ENCODE measurements around the gene FNDC3B. TPM values are rescaled to one million over a fixed set of nuclear protein-coding genes. Genes with fewer than 3 reads are reported as not detected.
A peak's percentile ranks its signal among the peaks of the same experiment; 100 is the strongest.

The FNDC3B gene
- total and polyA plus RNA-seq, 5 donors from 2014 or later, result 6.8 to 31.8 (median 11.7) TPM

DNA sequence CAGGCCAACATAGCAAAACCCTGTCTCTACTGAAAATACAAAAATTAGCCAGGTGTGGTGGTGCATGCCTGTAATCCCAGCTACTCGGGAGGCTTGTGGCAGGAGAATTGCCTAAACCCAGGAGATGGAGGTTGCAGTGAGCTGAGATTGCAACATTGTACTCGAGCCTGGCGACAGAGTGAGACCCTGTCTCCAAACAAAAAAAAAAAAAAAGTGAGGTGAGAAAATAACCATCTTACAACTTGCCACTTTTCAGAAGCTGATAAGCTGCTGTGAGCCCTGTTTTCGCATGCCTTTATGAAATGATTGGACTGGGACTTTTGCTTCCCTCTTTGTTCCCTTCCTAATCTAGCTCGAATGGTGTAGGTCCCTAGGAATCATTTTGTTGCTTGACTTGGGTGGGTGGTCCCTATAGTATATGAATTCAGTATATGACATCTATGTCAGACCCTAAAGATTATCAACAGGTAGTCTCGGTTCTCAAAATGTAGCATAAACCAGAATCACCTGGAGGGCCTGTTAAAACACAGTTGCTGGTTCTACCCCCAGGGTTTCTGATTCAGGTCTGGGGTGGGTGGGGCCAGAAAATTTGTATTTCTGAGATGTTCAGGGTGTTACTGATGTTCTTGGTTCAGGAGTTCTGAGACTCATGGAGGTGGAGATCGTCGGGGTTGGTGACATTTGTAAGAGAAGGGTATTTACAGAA, 107.9 kb downstream of the FNDC3B start:
- H3K36me3 Mint-ChIP-seq, result peaks cover 9% of the 10 kb centered on the region
- ATAC-seq (ENCODE audit: low read depth in 2 of 2), result no peak
- H3K27me3 Mint-ChIP-seq, result no peaks in the 10 kb centered on the region

DNA sequence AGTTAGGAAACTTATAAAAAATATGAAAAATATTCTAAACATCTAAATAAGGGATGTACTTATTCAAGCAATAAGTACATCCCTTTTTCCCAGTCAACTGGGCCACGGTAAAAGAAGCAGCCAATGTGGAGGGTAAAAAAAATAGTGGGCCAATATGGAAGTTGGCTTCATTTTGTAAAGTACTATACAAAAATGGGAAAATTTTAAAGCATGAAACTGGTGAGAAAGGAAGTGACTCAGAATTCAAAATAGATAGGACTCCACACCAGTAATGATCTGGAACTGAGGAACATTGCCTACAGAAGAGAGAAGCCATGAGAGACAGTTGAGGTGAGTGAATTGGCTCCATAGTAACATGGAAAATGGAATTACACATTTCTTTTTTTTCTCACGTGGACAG, 108.9 kb downstream of the FNDC3B start:
- H3K4me3 Mint-ChIP-seq, result no peak overlapping the region
- H3K36me3 Mint-ChIP-seq, result peaks cover 9% of the 10 kb centered on the region
- peaks cover 17 to 53% (median 32%) of the 10 kb centered on the region in 4 donors for H3K4me1 Mint-ChIP-seq
- Histone ChIP-seq H3K4me3 (ENCODE audit: low read depth, low read length) (no peak overlapping the region), H3K27me3 (ENCODE audit: control insufficient read depth, insufficient read depth, low read length) (no peaks in the 10 kb centered on the region), H3K36me3 (ENCODE audit: control insufficient read depth, insufficient read depth, low read length) (no peaks in the 10 kb centered on the region), H3K4me1 (ENCODE audit: control insufficient read depth, insufficient read depth, low read length, poor library complexity, severe bottlenecking) (peaks cover 14% of the 10 kb centered on the region), H3K27ac (ENCODE audit: insufficient read depth, low read length, poor library complexity, severe bottlenecking) (no peak overlapping the region), H3K9me3 (ENCODE audit: control insufficient read depth in 2 of 2, low read length in 2 of 2) (no peaks in the 10 kb centered on the region)
- ATAC-seq (ENCODE audit: low read depth in 2 of 2) (no peak), DNase-seq (no peak)
- H3K27ac Mint-ChIP-seq, result no peak overlapping the region
- no peaks in the 10 kb centered on the region for H3K27me3 Mint-ChIP-seq
- H3K9me3 Mint-ChIP-seq, result no peaks in the 10 kb centered on the region

More for the DNA sequence above, 107.9 kb downstream of the FNDC3B start:
- peaks cover 16 to 52% (median 29%) of the 10 kb centered on the region in 4 donors for H3K4me1 Mint-ChIP-seq
- H3K27me3 ChIP-seq (ENCODE audit: control insufficient read depth, insufficient read depth, low read length), result no peaks in the 10 kb centered on the region
- DNase-seq, result peak in 1 of 3 donors; percentile 68
- no peaks in the 10 kb centered on the region for H3K36me3 ChIP-seq (ENCODE audit: control insufficient read depth, insufficient read depth, low read length)
- H3K4me1 ChIP-seq (ENCODE audit: control insufficient read depth, insufficient read depth, low read length, poor library complexity, severe bottlenecking), result peaks cover 13% of the 10 kb centered on the region
- no peaks in the 10 kb centered on the region for H3K9me3 Mint-ChIP-seq
- no peaks in the 10 kb centered on the region for H3K9me3 ChIP-seq (ENCODE audit: control insufficient read depth in 2 of 2, low read length in 2 of 2)
- no peak overlapping the region for H3K4me3 Mint-ChIP-seq
- H3K4me3 ChIP-seq (ENCODE audit: low read depth, low read length), result no peak overlapping the region
- no peak overlapping the region for H3K27ac ChIP-seq (ENCODE audit: insufficient read depth, low read length, poor library complexity, severe bottlenecking)
- peak overlapping the region in 2 of 3 donors; percentile 57 to 74 for H3K27ac Mint-ChIP-seq

DNA sequence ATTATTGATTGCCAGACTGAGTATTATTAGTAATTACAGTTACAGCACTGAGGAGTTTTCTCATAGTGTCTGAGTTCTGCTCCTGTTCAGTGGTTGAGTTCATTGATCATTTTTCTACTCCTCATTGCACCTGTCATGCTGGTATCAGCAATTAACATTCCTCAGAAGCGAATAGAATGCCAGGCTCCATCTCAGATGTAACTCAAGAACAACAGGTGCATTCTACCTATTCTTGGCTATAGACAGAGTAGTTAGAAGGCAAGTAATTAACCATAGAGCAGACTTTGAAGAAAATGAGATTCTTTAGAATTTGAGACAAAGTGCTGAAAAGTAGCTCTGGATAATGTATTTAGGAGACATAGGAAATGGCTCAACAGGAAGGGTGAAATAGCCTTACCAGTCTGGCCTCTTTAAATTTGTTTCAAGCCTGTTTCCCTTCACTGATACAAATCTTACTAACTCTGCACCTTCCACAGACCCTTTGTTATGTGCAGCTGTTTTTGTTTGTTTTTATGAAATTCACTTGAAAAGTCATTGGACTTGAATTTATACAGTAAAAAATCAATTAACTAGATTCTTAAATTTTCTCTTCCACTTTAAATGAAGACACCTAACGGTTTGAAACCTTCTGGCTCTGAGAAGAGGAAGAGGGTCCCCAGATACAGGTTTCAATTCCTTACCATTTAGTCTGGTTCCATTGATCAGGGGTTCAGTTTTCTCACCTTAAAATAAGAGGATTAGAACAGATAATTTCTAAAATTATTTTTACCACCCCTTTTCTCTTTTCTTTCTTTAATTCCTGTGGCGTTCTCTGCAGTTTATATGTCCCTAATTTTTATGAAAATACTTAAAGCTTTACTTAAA, 109.6 kb downstream of the FNDC3B start:
- ATAC-seq (ENCODE audit: low read depth in 2 of 2), result no peak
- DNase-seq, result no peak
- Mint-ChIP-seq H3K4me3 (no peak overlapping the region), H3K9me3 (no peaks in the 10 kb centered on the region), H3K27me3 (no peaks in the 10 kb centered on the region), H3K4me1 (peaks cover 20 to 57% (median 36%) of the 10 kb centered on the region in 4 donors), H3K36me3 (peaks cover 8% of the 10 kb centered on the region), H3K27ac (no peak overlapping the region)
- Histone ChIP-seq H3K27me3 (ENCODE audit: control insufficient read depth, insufficient read depth, low read length) (no peaks in the 10 kb centered on the region), H3K4me1 (ENCODE audit: control insufficient read depth, insufficient read depth, low read length, poor library complexity, severe bottlenecking) (peaks cover 18% of the 10 kb centered on the region), H3K4me3 (ENCODE audit: low read depth, low read length) (no peak overlapping the region), H3K36me3 (ENCODE audit: control insufficient read depth, insufficient read depth, low read length) (no peaks in the 10 kb centered on the region), H3K27ac (ENCODE audit: insufficient read depth, low read length, poor library complexity, severe bottlenecking) (no peak overlapping the region), H3K9me3 (ENCODE audit: control insufficient read depth in 2 of 2, low read length in 2 of 2) (no peaks in the 10 kb centered on the region)

DNA sequence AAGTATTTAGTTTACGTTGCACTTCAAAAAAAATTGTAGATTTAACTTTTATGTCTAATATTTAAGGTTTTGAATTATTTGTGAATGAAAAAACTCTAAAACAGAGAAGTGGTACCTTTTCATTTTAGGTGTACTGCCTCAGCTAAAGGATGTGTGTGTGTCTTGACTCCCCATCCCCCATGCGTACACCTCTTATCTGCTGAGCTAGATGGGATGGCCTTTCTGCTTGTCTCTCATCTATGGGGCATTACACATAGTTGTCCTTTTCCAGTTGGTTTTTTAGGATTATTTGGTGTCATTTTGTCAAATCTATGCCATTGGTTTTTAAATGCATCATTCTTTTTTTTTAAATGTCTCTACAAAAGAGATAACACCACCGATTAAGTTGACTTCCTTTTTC, 110.9 kb downstream of the FNDC3B start:
- peaks cover 0 to 2% (median 0%) of the 10 kb centered on the region in 7 donors for H3K9me3 Mint-ChIP-seq
- DNase-seq, result no peak
- H3K27ac Mint-ChIP-seq, result no peak overlapping the region
- Histone ChIP-seq H3K4me1 (ENCODE audit: control insufficient read depth, insufficient read depth, low read length, poor library complexity, severe bottlenecking) (peaks cover 9% of the 10 kb centered on the region), H3K4me3 (ENCODE audit: low read depth, low read length) (no peak overlapping the region), H3K27me3 (ENCODE audit: control insufficient read depth, insufficient read depth, low read length) (no peaks in the 10 kb centered on the region), H3K9me3 (ENCODE audit: control insufficient read depth in 2 of 2, low read length in 2 of 2) (no peaks in the 10 kb centered on the region), H3K27ac (ENCODE audit: insufficient read depth, low read length, poor library complexity, severe bottlenecking) (no peak overlapping the region), H3K36me3 (ENCODE audit: control insufficient read depth, insufficient read depth, low read length) (no peaks in the 10 kb centered on the region)
- no peak for ATAC-seq (ENCODE audit: low read depth in 2 of 2)
- H3K27me3 Mint-ChIP-seq, result no peaks in the 10 kb centered on the region
- H3K4me1 Mint-ChIP-seq, result peaks cover 21 to 55% (median 28%) of the 10 kb centered on the region in 4 donors
- H3K4me3 Mint-ChIP-seq, result no peak overlapping the region
- H3K36me3 Mint-ChIP-seq, result peaks cover 3% of the 10 kb centered on the region

DNA sequence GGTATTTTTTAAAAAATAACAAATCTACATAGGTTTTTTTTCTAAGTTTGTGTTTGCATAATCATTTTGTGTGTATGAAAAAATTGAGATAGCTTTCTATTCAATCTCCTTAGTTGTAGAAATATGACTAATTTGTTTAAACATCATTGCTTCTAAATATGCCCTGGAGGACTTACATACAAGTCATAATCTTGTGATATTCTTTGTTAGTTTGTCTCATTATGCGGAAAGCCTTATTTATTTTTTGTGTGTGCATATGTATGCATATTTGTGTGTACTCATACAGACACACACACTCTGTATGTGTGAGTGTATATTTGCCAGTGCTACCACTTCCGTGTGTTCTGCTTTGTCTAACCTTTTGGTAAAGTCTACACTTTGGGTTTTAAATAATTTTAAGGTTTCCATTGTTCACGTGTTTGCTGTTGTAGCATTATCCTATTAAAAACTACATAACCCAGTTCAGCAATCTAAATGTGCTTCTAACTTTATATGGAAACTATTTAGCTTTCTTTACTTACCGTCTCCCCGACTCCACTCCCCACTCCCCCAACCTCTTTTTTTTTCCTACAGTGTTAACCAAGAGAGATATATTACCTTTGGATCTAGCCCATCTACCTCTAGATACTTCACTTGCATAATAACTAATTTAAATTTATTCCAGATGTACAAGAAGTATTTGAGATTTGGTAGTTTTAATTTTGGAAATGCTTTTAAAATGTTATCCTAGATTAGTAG, 111.7 kb downstream of the FNDC3B start:
- no peaks in the 10 kb centered on the region for H3K9me3 ChIP-seq (ENCODE audit: control insufficient read depth in 2 of 2, low read length in 2 of 2)
- Mint-ChIP-seq H3K4me1 (peaks cover 23 to 51% (median 28%) of the 10 kb centered on the region in 4 donors), H3K27me3 (no peaks in the 10 kb centered on the region), H3K4me3 (no peak overlapping the region), H3K27ac (no peak overlapping the region), H3K36me3 (peaks cover 3% of the 10 kb centered on the region), H3K9me3 (peaks cover 0 to 2% (median 0%) of the 10 kb centered on the region in 7 donors)
- DNase-seq, result no peak
- H3K4me1 ChIP-seq (ENCODE audit: control insufficient read depth, insufficient read depth, low read length, poor library complexity, severe bottlenecking), result peaks cover 9% of the 10 kb centered on the region
- H3K27me3 ChIP-seq (ENCODE audit: control insufficient read depth, insufficient read depth, low read length), result no peaks in the 10 kb centered on the region
- ATAC-seq (ENCODE audit: low read depth in 2 of 2), result no peak
- no peak overlapping the region for H3K4me3 ChIP-seq (ENCODE audit: low read depth, low read length)
- no peaks in the 10 kb centered on the region for H3K36me3 ChIP-seq (ENCODE audit: control insufficient read depth, insufficient read depth, low read length)
- H3K27ac ChIP-seq (ENCODE audit: insufficient read depth, low read length, poor library complexity, severe bottlenecking), result no peak overlapping the region

DNA sequence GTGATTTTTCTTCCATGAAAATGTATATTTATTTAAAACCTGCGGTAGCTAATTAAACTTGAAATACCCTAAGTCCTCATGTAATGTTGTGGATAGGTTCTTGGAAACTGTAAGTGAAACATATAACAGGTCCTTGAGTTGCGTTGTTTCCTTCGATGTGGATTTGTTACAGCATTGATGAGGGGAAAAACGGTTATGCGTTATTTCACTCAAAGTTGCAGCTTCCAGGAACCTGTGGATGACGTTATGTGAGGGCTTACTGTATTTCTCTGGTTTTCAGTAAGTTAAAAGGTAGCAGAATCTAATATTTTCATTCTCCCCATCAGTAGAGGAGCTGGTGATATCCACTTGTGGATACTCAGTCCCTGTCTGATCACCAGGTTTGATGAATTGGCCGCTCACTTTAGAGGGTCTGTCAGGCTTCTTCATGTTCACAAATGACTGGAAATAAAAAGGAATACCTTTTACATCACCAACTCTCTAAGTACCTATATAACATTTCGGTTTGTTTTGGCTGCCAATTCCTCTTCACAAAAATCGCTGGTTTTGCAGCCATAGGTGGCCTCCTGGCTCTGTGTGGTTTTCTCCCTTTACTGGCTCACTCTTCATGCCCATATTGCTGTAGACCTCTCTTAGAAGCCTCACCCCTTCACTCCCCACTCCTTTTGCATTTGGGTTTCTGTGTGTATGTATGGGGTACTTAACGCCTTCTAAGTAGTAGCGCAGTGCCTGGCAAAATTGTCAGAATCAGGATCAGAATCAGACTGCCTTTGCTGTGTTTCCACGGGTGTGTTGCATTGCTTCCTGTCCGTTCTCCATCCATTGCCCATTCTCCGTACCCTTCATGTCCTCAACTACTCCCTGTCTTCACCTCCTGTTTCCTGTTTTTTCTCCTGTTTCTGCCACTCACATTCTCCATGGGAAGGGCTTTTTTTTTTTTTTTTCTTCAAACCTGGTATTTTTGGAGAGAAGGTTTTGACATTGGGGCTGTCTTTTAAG, 112.6 kb downstream of the FNDC3B start:
- no peak overlapping the region for H3K4me3 Mint-ChIP-seq
- peak overlapping the region in 2 of 3 donors; percentile 30 to 57 for H3K27ac Mint-ChIP-seq
- H3K9me3 ChIP-seq (ENCODE audit: control insufficient read depth in 2 of 2, low read length in 2 of 2), result no peaks in the 10 kb centered on the region
- no peaks in the 10 kb centered on the region for H3K36me3 ChIP-seq (ENCODE audit: control insufficient read depth, insufficient read depth, low read length)
- H3K9me3 Mint-ChIP-seq, result peaks cover 0 to 2% (median 0%) of the 10 kb centered on the region in 7 donors
- no peaks in the 10 kb centered on the region for H3K36me3 Mint-ChIP-seq
- H3K27ac ChIP-seq (ENCODE audit: insufficient read depth, low read length, poor library complexity, severe bottlenecking), result no peak overlapping the region
- no peaks in the 10 kb centered on the region for H3K27me3 Mint-ChIP-seq
- peaks cover 21 to 45% (median 28%) of the 10 kb centered on the region in 4 donors for H3K4me1 Mint-ChIP-seq
- no peak for DNase-seq
- H3K4me3 ChIP-seq (ENCODE audit: low read depth, low read length), result no peak overlapping the region
- peaks cover 9% of the 10 kb centered on the region for H3K4me1 ChIP-seq (ENCODE audit: control insufficient read depth, insufficient read depth, low read length, poor library complexity, severe bottlenecking)
- ATAC-seq (ENCODE audit: low read depth in 2 of 2), result no peak
- H3K27me3 ChIP-seq (ENCODE audit: control insufficient read depth, insufficient read depth, low read length), result no peaks in the 10 kb centered on the region
